GM12872 (cell line): ENCODE measurements around the gene MC1R.

Experiments
- CTCF ChIP-seq: IDR thresholded peaks from 3 replicates; pipeline ENCODE4 v1.5.1; 2011; ENCODE audit warnings: low read depth, mild to moderate bottlenecking, low read length, moderate library complexity; ENCODE audit not compliant: insufficient read depth

Gene MC1R

GRCh38 chr16:89925596-89926079, 7.0 kb downstream of the MC1R start:
- TF ChIP-seq CTCF, result no peak

GRCh38 chr16:89931305-89931896, 12.7 kb downstream of the MC1R start:
- TF ChIP-seq CTCF, result no peak

- TF ChIP-seq CTCF, result no peak
Measured at GRCh38 chr16:89931964-89932363, 13.3 kb downstream of the MC1R start.

GRCh38 chr16:89934611-89935553, 16.2 kb downstream of the MC1R start:
- no peak for TF ChIP-seq CTCF

- TF ChIP-seq CTCF, result no peak
Measured at GRCh38 chr16:89936034-89936433, 17.4 kb downstream of the MC1R start.

- no peak for TF ChIP-seq CTCF
Measured at GRCh38 chr16:89936508-89936907, 17.8 kb downstream of the MC1R start.

- no peak for TF ChIP-seq CTCF
Measured at GRCh38 chr16:89936981-89937380, 18.3 kb downstream of the MC1R start.
